Measurements from ENCODE around the gene SKIC8. TPM values are rescaled to one million over a fixed set of nuclear protein-coding genes. Genes with fewer than 3 reads are reported as not detected.

Gene SKIC8
- total RNA-seq, 1 donor from 2014 or later: 62.7 TPM

DNA sequence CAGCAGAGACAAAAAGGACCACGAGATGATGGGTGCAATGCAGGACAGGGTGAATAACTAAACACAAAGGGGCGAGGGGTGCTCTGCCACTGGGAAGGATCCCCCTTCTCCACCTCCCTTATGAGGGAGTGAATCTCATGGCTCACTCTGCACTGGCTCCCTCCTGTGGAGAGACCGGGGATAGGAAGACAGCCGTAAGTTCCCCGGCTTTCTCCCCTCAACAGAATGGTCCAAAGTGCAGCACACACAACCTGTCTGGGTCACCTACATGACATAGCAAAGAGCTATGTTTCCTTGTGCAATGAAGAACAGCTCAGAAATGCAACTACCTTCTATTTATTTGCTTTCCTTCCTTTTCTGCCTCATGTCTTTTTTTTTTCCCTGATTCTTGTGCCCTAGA lies 57.3 kb downstream of the SKIC8 start:
- TF ChIP-seq, protein P1, sequence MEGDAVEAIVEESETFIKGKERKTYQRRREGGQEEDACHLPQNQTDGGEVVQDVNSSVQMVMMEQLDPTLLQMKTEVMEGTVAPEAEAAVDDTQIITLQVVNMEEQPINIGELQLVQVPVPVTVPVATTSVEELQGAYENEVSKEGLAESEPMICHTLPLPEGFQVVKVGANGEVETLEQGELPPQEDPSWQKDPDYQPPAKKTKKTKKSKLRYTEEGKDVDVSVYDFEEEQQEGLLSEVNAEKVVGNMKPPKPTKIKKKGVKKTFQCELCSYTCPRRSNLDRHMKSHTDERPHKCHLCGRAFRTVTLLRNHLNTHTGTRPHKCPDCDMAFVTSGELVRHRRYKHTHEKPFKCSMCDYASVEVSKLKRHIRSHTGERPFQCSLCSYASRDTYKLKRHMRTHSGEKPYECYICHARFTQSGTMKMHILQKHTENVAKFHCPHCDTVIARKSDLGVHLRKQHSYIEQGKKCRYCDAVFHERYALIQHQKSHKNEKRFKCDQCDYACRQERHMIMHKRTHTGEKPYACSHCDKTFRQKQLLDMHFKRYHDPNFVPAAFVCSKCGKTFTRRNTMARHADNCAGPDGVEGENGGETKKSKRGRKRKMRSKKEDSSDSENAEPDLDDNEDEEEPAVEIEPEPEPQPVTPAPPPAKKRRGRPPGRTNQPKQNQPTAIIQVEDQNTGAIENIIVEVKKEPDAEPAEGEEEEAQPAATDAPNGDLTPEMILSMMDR (conservative IDR thresholded peaks at IDR 0.05; ENCODE audit: low read depth, low read length): peak; percentile 60
- DNase-seq (ENCODE audit: low read depth): no peak

DNA sequence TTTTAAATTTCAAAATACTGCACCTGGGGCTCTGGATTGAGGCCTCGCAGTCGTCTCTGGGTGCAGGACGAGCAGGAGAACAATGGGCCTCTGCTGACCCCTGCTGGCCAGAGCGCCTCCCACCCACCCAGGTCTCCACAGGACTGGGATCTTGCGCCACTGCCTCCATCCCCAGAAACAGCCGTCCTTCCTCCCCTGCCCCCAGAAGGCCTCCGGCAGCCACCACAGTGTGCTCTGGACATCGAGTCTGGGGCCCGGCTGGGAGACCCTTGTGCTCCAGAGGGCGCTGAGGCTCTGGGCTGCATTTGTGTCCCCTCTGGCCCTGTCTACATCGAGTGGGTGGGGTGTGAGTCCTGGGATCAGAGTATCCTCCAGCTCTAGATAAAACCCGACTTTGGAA lies 58.4 kb downstream of the SKIC8 start:
- no peak overlapping the region for H3K4me3 ChIP-seq (ENCODE audit: low read depth, low read length)
- TF ChIP-seq, protein P1 (conservative IDR thresholded peaks at IDR 0.05; ENCODE audit: low read depth, low read length): peak; percentile 88
- no peak for DNase-seq (ENCODE audit: low read depth)

More for the DNA sequence above, 57.3 kb downstream of the SKIC8 start:
- H3K4me3 ChIP-seq (ENCODE audit: low read depth, low read length): no peak overlapping the region

DNA sequence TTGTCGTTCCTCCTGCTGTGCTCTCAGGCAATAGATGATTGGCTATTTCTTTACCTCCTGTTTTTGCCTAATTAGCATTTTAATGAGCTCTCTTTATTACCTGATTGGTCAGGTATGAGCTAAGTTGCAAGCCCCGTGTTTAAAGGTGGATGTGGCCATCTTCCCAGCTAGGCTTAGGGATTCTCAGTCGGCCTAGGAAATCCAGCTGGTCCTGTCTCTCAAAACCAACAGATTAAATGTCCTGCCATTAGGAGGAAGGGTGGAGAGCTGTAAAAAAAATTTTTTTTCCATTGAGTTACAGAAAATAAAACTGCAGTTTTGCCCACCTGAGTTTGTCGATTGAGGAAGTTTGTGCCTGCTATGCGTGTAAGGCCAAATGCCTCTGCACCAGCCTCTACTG lies 59.6 kb downstream of the SKIC8 start:
- TF ChIP-seq, protein P1 (conservative IDR thresholded peaks at IDR 0.05; ENCODE audit: low read depth, low read length): no peak
- no peak overlapping the region for H3K4me3 ChIP-seq (ENCODE audit: low read depth, low read length)
- no peak for DNase-seq (ENCODE audit: low read depth)

DNA sequence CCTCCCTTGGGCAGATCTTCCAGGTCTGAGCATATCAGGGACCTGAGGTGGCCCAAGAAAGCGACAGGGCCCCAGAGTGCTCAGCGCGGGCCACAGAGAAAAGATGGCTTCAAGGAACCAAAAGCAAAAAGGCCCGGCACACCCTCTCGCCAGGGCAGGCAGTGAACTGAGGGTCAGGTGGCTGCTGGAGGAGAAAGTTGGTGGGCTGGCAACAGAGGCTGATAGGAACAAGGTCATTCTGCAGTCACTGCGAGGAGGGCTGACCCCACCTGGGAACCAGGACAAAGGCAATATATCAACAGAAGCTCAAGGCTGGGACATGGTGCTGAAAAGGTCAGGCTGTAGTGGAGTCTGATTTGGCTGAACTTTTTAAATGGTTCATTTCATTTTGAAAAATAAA lies 62.3 kb downstream of the SKIC8 start:
- TF ChIP-seq, protein P1 (conservative IDR thresholded peaks at IDR 0.05; ENCODE audit: low read depth, low read length): no peak
- no peak for DNase-seq (ENCODE audit: low read depth)
- H3K4me3 ChIP-seq (ENCODE audit: low read depth, low read length): no peak overlapping the region

DNA sequence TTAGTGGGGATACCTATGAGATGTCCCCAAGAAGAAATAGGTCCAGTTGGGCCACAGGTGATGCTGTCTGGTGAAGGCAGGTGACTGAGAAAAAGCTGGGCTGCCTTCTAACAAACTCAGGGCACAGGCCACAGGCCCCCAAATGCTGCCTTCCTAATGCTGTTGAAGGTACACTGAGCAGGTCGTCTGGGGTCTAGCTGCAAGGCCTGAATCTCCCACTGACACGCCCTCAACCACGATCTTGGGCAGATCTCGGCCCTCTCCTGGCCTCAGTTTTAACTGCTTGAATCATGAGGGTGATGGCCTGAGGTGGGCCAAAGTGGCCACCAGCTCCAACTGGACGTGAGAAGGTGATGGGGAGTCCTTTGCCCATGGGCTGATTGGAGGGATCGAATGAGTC lies 62.9 kb downstream of the SKIC8 start:
- TF ChIP-seq, protein P1 (conservative IDR thresholded peaks at IDR 0.05; ENCODE audit: low read depth, low read length): no peak
- no peak for DNase-seq (ENCODE audit: low read depth)
- H3K4me3 ChIP-seq (ENCODE audit: low read depth, low read length): no peak overlapping the region

DNA sequence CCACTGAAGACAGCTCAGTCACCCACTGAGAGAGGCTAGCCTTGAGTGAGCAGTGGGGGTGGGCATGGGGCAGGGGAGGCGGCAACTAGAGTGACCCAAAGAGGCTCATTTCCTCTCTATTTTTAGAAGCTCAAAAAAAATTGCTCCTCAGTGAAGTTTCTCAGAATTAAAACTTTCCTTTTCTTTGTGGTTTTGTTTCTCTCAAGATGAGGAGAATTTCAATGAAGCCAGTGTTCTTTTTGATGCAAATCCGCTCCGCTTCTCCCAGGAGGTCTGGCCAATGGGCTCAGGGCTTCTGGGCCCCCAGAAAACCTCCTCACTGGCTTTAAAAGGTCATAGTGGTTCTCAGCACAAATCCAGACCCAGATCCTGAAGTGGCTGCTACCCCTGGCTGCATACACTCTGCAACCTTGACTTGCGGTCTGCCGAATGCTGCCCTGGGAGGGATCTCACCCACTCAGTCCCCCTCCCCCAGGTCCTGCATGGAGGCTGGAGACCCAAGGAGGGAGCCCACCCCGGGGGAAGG lies 64.8 kb downstream of the SKIC8 start, which contains the start of gene ACSBG1:
ACSBG1 (minus strand) TSS at position 51 of the 526 bp plus-strand sequence. CDS start 64 bp downstream, outside the sequence.
- TF ChIP-seq, protein P1 (conservative IDR thresholded peaks at IDR 0.05; ENCODE audit: low read depth, low read length): no peak
- no peak for DNase-seq (ENCODE audit: low read depth)
- no peak within 1 kb of the TSS for H3K4me3 ChIP-seq (ENCODE audit: low read depth, low read length)

DNA sequence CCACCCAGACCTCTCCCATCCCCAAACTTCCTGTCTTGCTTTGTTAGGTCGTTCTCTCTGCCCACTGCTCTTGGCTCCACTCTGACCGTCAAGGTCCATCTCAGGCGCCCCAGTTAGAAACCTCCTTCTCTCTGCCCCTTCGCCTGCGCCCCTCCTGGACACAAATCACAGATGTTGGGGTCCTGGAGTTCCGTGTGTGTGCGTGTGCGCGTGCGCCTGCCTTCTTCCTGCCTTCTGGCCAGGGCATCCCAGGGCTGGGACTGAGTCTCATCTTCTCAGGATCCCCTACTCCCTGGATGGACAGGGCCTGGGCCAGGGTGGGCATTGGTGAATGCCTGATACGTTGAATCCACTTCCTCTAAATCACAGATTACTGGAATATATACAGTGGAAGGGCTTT lies 65.9 kb downstream of the SKIC8 start:
- no peak overlapping the region for H3K4me3 ChIP-seq (ENCODE audit: low read depth, low read length)
- DNase-seq (ENCODE audit: low read depth): no peak
- TF ChIP-seq, protein P1 (conservative IDR thresholded peaks at IDR 0.05; ENCODE audit: low read depth, low read length): no peak

All from epithelial cell of proximal tubule (primary cell).